IMR-90 (cell line): Measurements from ENCODE around the gene PRKAG2. TPM values are rescaled to one million over a fixed set of nuclear protein-coding genes. Genes with fewer than 3 reads are reported as not detected.
A peak's percentile ranks its signal among the peaks of the same experiment; 100 is the strongest.

Experiments used
- ATAC-seq: fragments of 200-7000 bp; cut with Tn5 transposase; 2 replicates; pipeline ENCODE4 v1.9.1; 2020; ENCODE audit warnings: low read depth, mild to moderate bottlenecking, moderate library complexity
- BruUV-seq: library from RNA; stranded (reverse); fragments of 400-500 nt; replicated peaks from 2 replicates; lab custom pipeline; 2021; lab: Mats Ljungman, UMichigan
- CTCF ChIA-PET: fragments of 300-600 bp; formaldehyde crosslinking; extraction: SDS; loops from one replicate; lab custom pipeline; 2021; ENCODE audit warnings: antibody characterized with exemption; lab: Yijun Ruan, JAX
- POLR2A ChIA-PET: fragments of 300-600 bp; sonication (Branson Sonifier 250); formaldehyde crosslinking; loops from one replicate; lab custom pipeline; 2022; ENCODE audit warnings: antibody characterized with exemption; ENCODE audit not compliant: unreplicated experiment; lab: Charles Lee
- DNase-seq: peaks from one replicate; pipeline ENCODE4 v3.0.0; 2013
- H2AFZ ChIP-seq: replicated peaks from 2 replicates; pipeline ENCODE3; 2013; ENCODE audit warnings: low read length, mild to moderate bottlenecking; ENCODE audit not compliant: poor library complexity
- H2AK5ac ChIP-seq: 2 replicates; pipeline ENCODE4 v1.6.1; 2013; ENCODE audit warnings: low read depth, low read length, inconsistent platforms
- H2AK9ac ChIP-seq: replicated peaks from 2 replicates; pipeline ENCODE3; 2013; ENCODE audit warnings: mild to moderate bottlenecking, low read depth, low read length, moderate library complexity; ENCODE audit not compliant: poor library complexity
- H2BK120ac ChIP-seq: 2 replicates; pipeline ENCODE4 v1.6.1; 2013; ENCODE audit warnings: low read depth, low read length, inconsistent platforms
- H2BK15ac ChIP-seq: 3 replicates; pipeline ENCODE4 v1.6.1; 2013; ENCODE audit warnings: low read depth, low read length, inconsistent platforms
- H2BK20ac ChIP-seq: 2 replicates; pipeline ENCODE4 v1.6.1; 2013; ENCODE audit warnings: low read depth, mild to moderate bottlenecking, inconsistent platforms, low read length, moderate library complexity
- H2BK5ac ChIP-seq: 2 replicates; pipeline ENCODE4 v1.6.1; 2013; ENCODE audit warnings: mild to moderate bottlenecking, low read depth, low read length, inconsistent platforms; ENCODE audit not compliant: poor library complexity, severe bottlenecking
- H3K14ac ChIP-seq: replicated peaks from 2 replicates; pipeline ENCODE4 v1.6.1; 2013; ENCODE audit warnings: low read depth, low read length, inconsistent platforms
- H3K18ac ChIP-seq: 2 replicates; pipeline ENCODE4 v1.6.1; 2013; ENCODE audit warnings: low read depth, low read length, control low read depth
- H3K23ac ChIP-seq: 2 replicates; pipeline ENCODE4 v1.6.1; 2013; ENCODE audit warnings: low read depth, low read length, inconsistent platforms
- H3K27ac ChIP-seq: 2 replicates; pipeline ENCODE4 v1.5.1; 2013; ENCODE audit warnings: mild to moderate bottlenecking, control low read depth, low read length; ENCODE audit not compliant: insufficient read depth
- H3K27me3 ChIP-seq: 2 replicates; pipeline ENCODE4 v1.6.1; 2013; ENCODE audit warnings: low read length; ENCODE audit not compliant: control insufficient read depth, insufficient read depth
- H3K36me3 ChIP-seq: 2 replicates; pipeline ENCODE4 v1.6.1; 2013; ENCODE audit warnings: low read length, mixed read lengths; ENCODE audit not compliant: control insufficient read depth, insufficient read depth
- H3K4ac ChIP-seq: 2 replicates; pipeline ENCODE4 v1.6.1; 2013; ENCODE audit warnings: low read depth, low read length, inconsistent platforms
- H3K4me1 ChIP-seq: 2 replicates; pipeline ENCODE4 v1.6.1; 2013; ENCODE audit warnings: low read length, mixed read lengths; ENCODE audit not compliant: control insufficient read depth, insufficient read depth
- H3K4me2 ChIP-seq: 2 replicates; pipeline ENCODE4 v1.6.1; 2013; ENCODE audit warnings: low read depth, mild to moderate bottlenecking, control low read depth, low read length, moderate library complexity
- H3K4me3 ChIP-seq: 2 replicates; pipeline ENCODE4 v1.5.1; 2013; ENCODE audit warnings: low read depth, mild to moderate bottlenecking, control low read depth, low read length, moderate library complexity; ENCODE audit not compliant: insufficient read depth
- H3K56ac ChIP-seq: 2 replicates; pipeline ENCODE4 v1.6.1; 2013; ENCODE audit warnings: low read length, inconsistent platforms; ENCODE audit not compliant: insufficient read depth; ENCODE audit errors: extremely low read depth
- H3K79me1 ChIP-seq, 2 experiments: 2 replicates each; pipeline ENCODE4 v1.6.1; 2013; ENCODE audit warnings: low read length in 2 of 2, inconsistent platforms in 1 of 2, low read depth in 1 of 2
- H3K9ac ChIP-seq: 2 replicates; pipeline ENCODE4 v1.6.1; 2013; ENCODE audit warnings: low read depth, low read length, control low read depth
- H3K9me1 ChIP-seq: 2 replicates; pipeline ENCODE4 v1.6.1; 2013; ENCODE audit warnings: low read length, inconsistent platforms; ENCODE audit not compliant: insufficient read depth
- H3K9me3 ChIP-seq: 2 replicates; pipeline ENCODE4 v1.6.1; 2013; ENCODE audit warnings: low read length; ENCODE audit not compliant: control insufficient read depth, insufficient read depth
- H4K20me1 ChIP-seq: 2 replicates; pipeline ENCODE4 v1.6.1; 2013; ENCODE audit warnings: low read length, inconsistent platforms; ENCODE audit not compliant: insufficient read depth
- H4K5ac ChIP-seq: 2 replicates; pipeline ENCODE4 v1.6.1; 2013; ENCODE audit warnings: mild to moderate bottlenecking, low read depth, low read length, control low read depth
- H4K8ac ChIP-seq, 2 experiments: 2 replicates each; pipeline ENCODE4 v1.6.1; 2013; ENCODE audit warnings: low read depth in 2 of 2, low read length in 2 of 2, control low read depth in 1 of 2, inconsistent platforms in 1 of 2
- H4K91ac ChIP-seq: 2 replicates; pipeline ENCODE4 v1.6.1; 2013; ENCODE audit warnings: low read depth, low read length, inconsistent platforms; ENCODE audit not compliant: insufficient read depth
- CEBPB ChIP-seq: IDR thresholded peaks from 2 replicates; pipeline ENCODE4 v1.6.1; 2012; ENCODE audit warnings: low read depth, low read length, improper control_type of control experiment
- MAFK ChIP-seq: IDR thresholded peaks from 2 replicates; pipeline ENCODE4 v1.6.1; 2012; ENCODE audit warnings: low read depth, low read length, improper control_type of control experiment
- WGBS, 2 experiments: methylation state at CpG; one replicate each; pipeline versions ENCODE4 v1.1.5 to v1.1.7; 2013; ENCODE audit warnings: missing lambda C conversion rate in 2 of 2; ENCODE audit not compliant: insufficient read length in 1 of 2; ENCODE audit errors: extremely low coverage in 2 of 2; 5-methylcytosine and 5-hydroxymethylcytosine counted together
- dilution Hi-C: fragments of 300-500 bp; cut with HindIII; formaldehyde crosslinking; loops from one replicate; pipeline ENCODE4 v1.14.3; 2018; ENCODE audit warnings: low sequenced_read_pairs; ENCODE audit not compliant: unreplicated experiment
- in situ Hi-C: fragments of 300-500 bp; cut with MboI; formaldehyde crosslinking; loops from 3 replicates; pipeline ENCODE4 v1.14.3; 2019; ENCODE audit warnings: low sequenced_read_pairs, inconsistent platforms, mixed read lengths
- intact Hi-C: fragments of 100-400 bp; cut with micrococcal nuclease; formaldehyde crosslinking; loops from 2 replicates; pipeline ENCODE4 v1.10.0; 2022
- polyA plus RNA-seq, 3 experiments: library from polyadenylated mRNA; depleted of rRNA; stranded (reverse); fragments of >200 nt; gene quantifications; 2 replicates each; pipeline ENCODE4 v1.2.3, GENCODE V29; 2012; ENCODE audit warnings: low replicate concordance in 1 of 3
- total RNA-seq: library from RNA; depleted of rRNA; stranded (reverse); fragments of >200 nt; gene quantifications from 2 replicates; pipeline ENCODE4 v1.2.3, GENCODE V29; 2012

The PRKAG2 gene
- total and polyA plus RNA-seq, 2 of the 4 experiments (the other 2 are of a cell fraction), result 15.4 to 21.6 TPM

- H3K9me3 ChIP-seq, result no peaks in the 10 kb centered on the region
- H3K4me3 ChIP-seq, result no peak overlapping the region
- peak; percentile 51 for DNase-seq
- no peak overlapping the region for H3K56ac ChIP-seq
- no peak overlapping the region for H3K23ac ChIP-seq
- H3K79me1 ChIP-seq, result no peaks in the 10 kb centered on the region
- in situ Hi-C loops, result no loop called here
- ATAC-seq, result peak; percentile 22
- H3K4me2 ChIP-seq, result no peak overlapping the region
- no peak overlapping the region for H2AK9ac ChIP-seq
- peaks cover 14% of the 10 kb centered on the region for H3K4me1 ChIP-seq
- no peak overlapping the region for H3K9ac ChIP-seq
- TF ChIP-seq CEBPB, result no peak
- peak; percentile 60 for TF ChIP-seq MAFK
- ChIA-PET CTCF (interaction anchor here (1.4 kb wide), 1 partner anchor 27 kb away, joined by 5 read pairs; no protein-coding TSS in a partner anchor), POLR2A (no interaction called here)
- no CpG with 5 or more reads among the region's 1 CpG for WGBS, 2 experiments
- H3K27me3 ChIP-seq, result no peaks in the 10 kb centered on the region
- H4K8ac ChIP-seq, result no peak overlapping the region; a peak in 1 of 4 replicates
- intact Hi-C loops, result no loop called here
- dilution Hi-C loops, result no loop called here
- H2BK120ac ChIP-seq, result 0 out of 2 replicates have a peak overlapping the region, but pooled peaks have one; percentile 12
- H2AFZ ChIP-seq, result no peak overlapping the region
- no peak overlapping the region for H4K91ac ChIP-seq
- no TSS peak for BruUV-seq
- no peak overlapping the region for H2AK5ac ChIP-seq
- H2BK5ac ChIP-seq, result peak overlapping the region; percentile 12
- H3K9me1 ChIP-seq, result peaks cover 8% of the 10 kb centered on the region; the same call in 1 of the 2 replicates
- no peak overlapping the region for H4K5ac ChIP-seq
- H3K27ac ChIP-seq, result no peak overlapping the region
- no peak overlapping the region for H2BK20ac ChIP-seq
- H3K18ac ChIP-seq, result peak overlapping the region; percentile 63; the same call in 1 of the 2 replicates
- no peaks in the 10 kb centered on the region for H4K20me1 ChIP-seq
- peak overlapping the region; percentile 14; the same call in 1 of the 2 replicates for H3K4ac ChIP-seq
- H3K36me3 ChIP-seq, result no peaks in the 10 kb centered on the region
- no peak overlapping the region for H3K14ac ChIP-seq
- H2BK15ac ChIP-seq, result 0 out of 3 replicates have a peak overlapping the region, but pooled peaks have one; percentile 0
Observed at GRCh38 chr7:151658778-151659177, 218.1 kb downstream of the PRKAG2 start.
